K562 (cell line): ENCODE results near the gene TNFRSF18. TPM values are rescaled to one million over a fixed set of nuclear protein-coding genes. Genes with fewer than 3 reads are reported as not detected.

ENCODE experiments used
- FOSL1 ChIP-seq: fragments of 200-800 bp; sonication (Bioruptor generic); conservative IDR thresholded peaks from 2 replicates; pipeline ENCODE4 v1.6.1; 2016; ENCODE audit warnings: missing genetic modification characterization, missing compliant biosample characterization
- FUS ChIP-seq: fragments of 200-400 bp; formaldehyde crosslinking; optimal IDR thresholded peaks from 2 replicates; pipeline ENCODE3; 2017; ENCODE audit warnings: low read depth, low read length
- HEY1 ChIP-seq: fragments of 250-450 bp; sonication (Bioruptor Pico); IDR thresholded peaks from 2 replicates; pipeline ENCODE4 v1.5.0; 2020; ENCODE audit warnings: mild to moderate bottlenecking, moderate library complexity, borderline replicate concordance
- HMG20A ChIP-seq: fragments of 450-650 bp; formaldehyde crosslinking; conservative IDR thresholded peaks from 2 replicates; pipeline ENCODE4 v1.4.0; 2020; ENCODE audit warnings: mild to moderate bottlenecking, mixed read lengths
- IFI16 ChIP-seq: fragments of 250-450 bp; sonication (Bioruptor Pico); IDR thresholded peaks from 2 replicates; pipeline ENCODE4 v2.1.2; 2022; ENCODE audit warnings: mild to moderate bottlenecking, inconsistent platforms
- NFIX ChIP-seq: fragments of 250-450 bp; sonication (Bioruptor Pico); IDR thresholded peaks from 2 replicates; pipeline ENCODE4 v1.4.0; 2020; ENCODE audit warnings: low read depth, mild to moderate bottlenecking, moderate library complexity
- SOX6 ChIP-seq: fragments of 450-650 bp; IDR thresholded peaks from 2 replicates; pipeline ENCODE4 v1.6.1; 2014; ENCODE audit warnings: mild to moderate bottlenecking
- TBP ChIP-seq: optimal IDR thresholded peaks from 2 replicates; pipeline ENCODE3; 2011; ENCODE audit warnings: low read depth, low read length, improper control_type of control experiment
- TSC22D4 ChIP-seq: fragments of 450-650 bp; IDR thresholded peaks from 2 replicates; pipeline ENCODE4 v1.6.1; 2016; ENCODE audit warnings: missing genetic modification characterization, missing biosample characterization, control low read depth
- ZFPM2 ChIP-seq: fragments of 250-450 bp; sonication (Bioruptor Pico); IDR thresholded peaks from 2 replicates; pipeline ENCODE4 v1.5.1; 2022; ENCODE audit warnings: mild to moderate bottlenecking
- ZNF239 ChIP-seq: fragments of 250-450 bp; sonication (Bioruptor Pico); IDR thresholded peaks from 2 replicates; pipeline ENCODE4 v1.4.0; 2020; ENCODE audit warnings: mild to moderate bottlenecking
- ZNF551 ChIP-seq: fragments of 250-450 bp; sonication (Bioruptor Pico); IDR thresholded peaks from 2 replicates; pipeline ENCODE4 v1.5.0; 2021; ENCODE audit warnings: mild to moderate bottlenecking, moderate library complexity
- ZSCAN32 ChIP-seq: fragments of 450-650 bp; formaldehyde crosslinking; IDR thresholded peaks from 2 replicates; pipeline ENCODE4 v1.4.0; 2020; ENCODE audit warnings: mild to moderate bottlenecking, moderate library complexity
- polyA plus RNA-seq, 8 experiments: library from polyadenylated mRNA; depleted of rRNA in 4 of 8; stranded (reverse) in 5 of 8; unstranded in 3 of 8; fragments of >200 nt; fragmentation: Nextera tagmentation in 2 of 8; fragmentation: Illumina TruSeq in 1 of 8; extraction: Ambion mirVana in 2 of 8; extraction: Trizol in 1 of 8; gene quantifications; 2 replicates each; pipeline versions ENCODE4 v1.2.1 to v1.2.3, GENCODE V29; 2011 to 2014; ENCODE audit warnings: inconsistent platforms in 1 of 8, missing spikeins in 1 of 8
- total RNA-seq, 7 experiments: library from RNA; depleted of rRNA in 6 of 7; stranded (reverse); fragments of >200 nt in 6 of 7; fragmentation: Illumina TruSeq in 2 of 7; extraction: Trizol in 2 of 7; gene quantifications; 2 replicates each; pipeline versions ENCODE4 v1.2.1 to v1.2.3, GENCODE V29; 2011 to 2021; ENCODE audit warnings: low replicate concordance in 1 of 7
- TF ChIP-seq, protein P1 (sequence below): IDR thresholded peaks from 3 replicates; pipeline ENCODE4 v1.6.1; 2011; ENCODE audit warnings: borderline replicate concordance, mild to moderate bottlenecking, moderate library complexity; ENCODE audit not compliant: insufficient read length; ENCODE audit errors: extremely low read depth
- TF ChIP-seq, protein P2 (sequence below): fragments of 450-650 bp; IDR thresholded peaks from 2 replicates; pipeline ENCODE4 v1.6.1; 2016; ENCODE audit warnings: missing biosample characterization, missing genetic modification characterization
- TF ChIP-seq, protein P3 (sequence below): sonication (generic); formaldehyde crosslinking; IDR thresholded peaks from 2 replicates; pipeline ENCODE4 v1.8.0; 2023; ENCODE audit warnings: mild to moderate bottlenecking, missing genetic modification reagents
- TF ChIP-seq, protein P4 (sequence below), 2 experiments: IDR thresholded peaks; 2 replicates each; pipeline ENCODE4 v1.6.1; 2011; ENCODE audit warnings: borderline replicate concordance in 1 of 2, control low read depth in 1 of 2, low read depth in 1 of 2, low read length in 1 of 2, mild to moderate bottlenecking in 1 of 2, mixed read lengths in 1 of 2, moderate library complexity in 1 of 2; ENCODE audit not compliant: insufficient read depth in 1 of 2, insufficient read length in 1 of 2, poor library complexity in 1 of 2, severe bottlenecking in 1 of 2; ENCODE audit errors: extremely low read depth in 1 of 2

The TNFRSF18 gene
- total and polyA plus RNA-seq, 9 of the 15 experiments (the other 6 are each of a cell fraction or from before 2014, with no cell fraction given): 0.24 to 0.27 TPM; not detected in 7

DNA sequence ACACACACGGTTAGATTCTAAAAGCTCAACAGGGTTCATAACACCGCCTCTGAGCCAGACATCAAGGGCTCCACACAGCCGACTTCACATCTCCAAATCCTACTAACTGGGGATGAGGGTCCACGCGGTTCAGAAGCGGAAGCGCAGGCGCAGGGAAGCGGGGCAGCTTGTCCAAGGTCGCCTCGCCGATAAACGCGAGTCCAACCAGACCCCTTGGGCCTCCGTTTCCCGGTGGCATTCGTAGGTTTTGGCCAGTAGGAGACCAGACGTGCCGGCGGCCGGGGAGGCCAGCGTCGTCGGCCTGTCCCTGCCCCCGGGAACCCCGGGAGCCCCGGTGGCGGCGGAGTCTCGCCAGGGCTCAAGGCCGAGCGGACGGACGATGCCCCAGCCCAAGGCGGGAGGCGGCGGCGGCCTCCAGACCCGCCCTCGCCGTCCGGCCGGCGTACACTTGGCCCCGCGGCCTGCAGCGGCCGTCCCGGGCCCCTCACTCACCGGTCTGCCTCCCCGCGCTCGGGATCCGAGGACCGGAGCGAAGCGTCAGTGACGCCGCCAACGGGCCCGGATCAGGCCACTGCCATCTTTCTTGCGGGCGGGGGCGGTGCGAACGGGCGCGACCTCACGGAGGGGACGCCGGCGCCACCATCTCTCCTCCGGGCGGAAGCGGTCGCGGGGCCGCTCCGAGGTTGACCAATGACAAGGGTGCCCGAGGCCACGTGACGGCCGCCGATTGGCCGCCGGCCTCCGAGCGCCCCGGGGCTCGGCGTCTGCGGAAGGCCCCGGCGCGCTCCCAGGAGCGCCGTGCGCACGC is 25.2 kb upstream of the TNFRSF18 start, which contains the start of gene SDF4 (continued):
- TF ChIP-seq, protein P1, sequence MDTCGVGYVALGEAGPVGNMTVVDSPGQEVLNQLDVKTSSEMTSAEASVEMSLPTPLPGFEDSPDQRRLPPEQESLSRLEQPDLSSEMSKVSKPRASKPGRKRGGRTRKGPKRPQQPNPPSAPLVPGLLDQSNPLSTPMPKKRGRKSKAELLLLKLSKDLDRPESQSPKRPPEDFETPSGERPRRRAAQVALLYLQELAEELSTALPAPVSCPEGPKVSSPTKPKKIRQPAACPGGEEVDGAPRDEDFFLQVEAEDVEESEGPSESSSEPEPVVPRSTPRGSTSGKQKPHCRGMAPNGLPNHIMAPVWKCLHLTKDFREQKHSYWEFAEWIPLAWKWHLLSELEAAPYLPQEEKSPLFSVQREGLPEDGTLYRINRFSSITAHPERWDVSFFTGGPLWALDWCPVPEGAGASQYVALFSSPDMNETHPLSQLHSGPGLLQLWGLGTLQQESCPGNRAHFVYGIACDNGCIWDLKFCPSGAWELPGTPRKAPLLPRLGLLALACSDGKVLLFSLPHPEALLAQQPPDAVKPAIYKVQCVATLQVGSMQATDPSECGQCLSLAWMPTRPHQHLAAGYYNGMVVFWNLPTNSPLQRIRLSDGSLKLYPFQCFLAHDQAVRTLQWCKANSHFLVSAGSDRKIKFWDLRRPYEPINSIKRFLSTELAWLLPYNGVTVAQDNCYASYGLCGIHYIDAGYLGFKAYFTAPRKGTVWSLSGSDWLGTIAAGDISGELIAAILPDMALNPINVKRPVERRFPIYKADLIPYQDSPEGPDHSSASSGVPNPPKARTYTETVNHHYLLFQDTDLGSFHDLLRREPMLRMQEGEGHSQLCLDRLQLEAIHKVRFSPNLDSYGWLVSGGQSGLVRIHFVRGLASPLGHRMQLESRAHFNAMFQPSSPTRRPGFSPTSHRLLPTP: no peak
- TF ChIP-seq, protein P2, sequence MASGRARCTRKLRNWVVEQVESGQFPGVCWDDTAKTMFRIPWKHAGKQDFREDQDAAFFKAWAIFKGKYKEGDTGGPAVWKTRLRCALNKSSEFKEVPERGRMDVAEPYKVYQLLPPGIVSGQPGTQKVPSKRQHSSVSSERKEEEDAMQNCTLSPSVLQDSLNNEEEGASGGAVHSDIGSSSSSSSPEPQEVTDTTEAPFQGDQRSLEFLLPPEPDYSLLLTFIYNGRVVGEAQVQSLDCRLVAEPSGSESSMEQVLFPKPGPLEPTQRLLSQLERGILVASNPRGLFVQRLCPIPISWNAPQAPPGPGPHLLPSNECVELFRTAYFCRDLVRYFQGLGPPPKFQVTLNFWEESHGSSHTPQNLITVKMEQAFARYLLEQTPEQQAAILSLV (tag): no peak
- TF ChIP-seq ZFPM2 (CRISPR knock-in tag) (peak; percentile 89; the same call in 1 of the 2 replicates), ZSCAN32 (CRISPR knock-in tag) (no peak), SOX6 (peak; percentile 63), ZNF551 (no peak), HEY1 (no peak), HMG20A (CRISPR knock-in tag) (no peak), NFIX (no peak), FOSL1 (tag) (no peak; the same call in 1 of the 2 replicates), TSC22D4 (tag) (no peak), FUS (peak; percentile 75), TBP (peak; percentile 84), IFI16 (CRISPR knock-in tag) (no peak), ZNF239 (CRISPR knock-in tag) (peak; percentile 20; the same call in 1 of the 2 replicates)
- TF ChIP-seq, protein P3, sequence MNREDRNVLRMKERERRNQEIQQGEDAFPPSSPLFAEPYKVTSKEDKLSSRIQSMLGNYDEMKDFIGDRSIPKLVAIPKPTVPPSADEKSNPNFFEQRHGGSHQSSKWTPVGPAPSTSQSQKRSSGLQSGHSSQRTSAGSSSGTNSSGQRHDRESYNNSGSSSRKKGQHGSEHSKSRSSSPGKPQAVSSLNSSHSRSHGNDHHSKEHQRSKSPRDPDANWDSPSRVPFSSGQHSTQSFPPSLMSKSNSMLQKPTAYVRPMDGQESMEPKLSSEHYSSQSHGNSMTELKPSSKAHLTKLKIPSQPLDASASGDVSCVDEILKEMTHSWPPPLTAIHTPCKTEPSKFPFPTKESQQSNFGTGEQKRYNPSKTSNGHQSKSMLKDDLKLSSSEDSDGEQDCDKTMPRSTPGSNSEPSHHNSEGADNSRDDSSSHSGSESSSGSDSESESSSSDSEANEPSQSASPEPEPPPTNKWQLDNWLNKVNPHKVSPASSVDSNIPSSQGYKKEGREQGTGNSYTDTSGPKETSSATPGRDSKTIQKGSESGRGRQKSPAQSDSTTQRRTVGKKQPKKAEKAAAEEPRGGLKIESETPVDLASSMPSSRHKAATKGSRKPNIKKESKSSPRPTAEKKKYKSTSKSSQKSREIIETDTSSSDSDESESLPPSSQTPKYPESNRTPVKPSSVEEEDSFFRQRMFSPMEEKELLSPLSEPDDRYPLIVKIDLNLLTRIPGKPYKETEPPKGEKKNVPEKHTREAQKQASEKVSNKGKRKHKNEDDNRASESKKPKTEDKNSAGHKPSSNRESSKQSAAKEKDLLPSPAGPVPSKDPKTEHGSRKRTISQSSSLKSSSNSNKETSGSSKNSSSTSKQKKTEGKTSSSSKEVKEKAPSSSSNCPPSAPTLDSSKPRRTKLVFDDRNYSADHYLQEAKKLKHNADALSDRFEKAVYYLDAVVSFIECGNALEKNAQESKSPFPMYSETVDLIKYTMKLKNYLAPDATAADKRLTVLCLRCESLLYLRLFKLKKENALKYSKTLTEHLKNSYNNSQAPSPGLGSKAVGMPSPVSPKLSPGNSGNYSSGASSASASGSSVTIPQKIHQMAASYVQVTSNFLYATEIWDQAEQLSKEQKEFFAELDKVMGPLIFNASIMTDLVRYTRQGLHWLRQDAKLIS: peak; percentile 58; the same call in 1 of the 2 replicates
- TF ChIP-seq, protein P4, sequence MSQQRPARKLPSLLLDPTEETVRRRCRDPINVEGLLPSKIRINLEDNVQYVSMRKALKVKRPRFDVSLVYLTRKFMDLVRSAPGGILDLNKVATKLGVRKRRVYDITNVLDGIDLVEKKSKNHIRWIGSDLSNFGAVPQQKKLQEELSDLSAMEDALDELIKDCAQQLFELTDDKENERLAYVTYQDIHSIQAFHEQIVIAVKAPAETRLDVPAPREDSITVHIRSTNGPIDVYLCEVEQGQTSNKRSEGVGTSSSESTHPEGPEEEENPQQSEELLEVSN (IDR thresholded peaks at IDR 0.05; ENCODE audit: borderline replicate concordance in 1 of 2, extremely low read depth in 1 of 2, insufficient read depth in 1 of 2, insufficient read length in 1 of 2, low read depth in 1 of 2, low read length in 1 of 2, poor library complexity in 1 of 2, severe bottlenecking in 1 of 2): peak in 1 of 2 experiments; percentile 16
